A549 (cell line): ENCODE measurements around the gene ITGA2B. TPM values are rescaled to one million over a fixed set of nuclear protein-coding genes. Genes with fewer than 3 reads are reported as not detected.

Source experiments
- ATAC-seq, 2 experiments: fragments of 200-7000 bp in 1 of 2; fragments of >200 bp in 1 of 2; cut with Nextera tagmentation in 1 of 2; cut with Tn5 transposase in 1 of 2; 3 replicates each; pipeline versions ENCODE4 v1.8.0 to v1.9.1; 2018 to 2020; ENCODE audit warnings: mild to moderate bottlenecking in 1 of 2, moderate library complexity in 1 of 2
- CTCF ChIA-PET: fragments of 300-600 bp; sonication (Branson Sonifier 250); formaldehyde crosslinking; extraction: SDS; loops from one replicate; lab custom pipeline; 2021; ENCODE audit warnings: antibody characterized with exemption, inconsistent platforms; lab: Yijun Ruan, JAX
- POLR2A ChIA-PET: fragments of 350-600 bp; formaldehyde crosslinking; extraction: SDS; loops from one replicate; lab custom pipeline; 2021; ENCODE audit warnings: antibody characterized with exemption, inconsistent platforms; lab: Yijun Ruan, JAX
- DNase-seq, 2 experiments: peaks; one replicate each; pipeline versions ENCODE4 v3.0.0 to v3.0.0-alpha.2; 2011 to 2016; ENCODE audit warnings: low read depth in 1 of 2, low spot score in 1 of 2
- FAIRE-seq: peaks from 2 replicates; lab custom pipeline; 2011; peaks lifted over from hg19 to GRCh38; lab: Jason Lieb, UNC
- H3K27ac ChIP-seq, 2 experiments: fragments of >200 bp; sonication (Bioruptor Twin); formaldehyde crosslinking; 3 replicates each; pipeline ENCODE4 v1.5.1; 2016 to 2017
- H3K4me1 ChIP-seq: fragments of >200 bp; sonication (Bioruptor Twin); formaldehyde crosslinking; 3 replicates; pipeline ENCODE4 v1.6.1; 2016
- H3K4me2 ChIP-seq: fragments of >200 bp; sonication (Bioruptor Twin); formaldehyde crosslinking; 3 replicates; pipeline ENCODE4 v1.6.1; 2016
- H3K4me3 ChIP-seq: fragments of >200 bp; sonication (Bioruptor Twin); formaldehyde crosslinking; 3 replicates; pipeline ENCODE4 v1.5.1; 2016
- H3K9me3 ChIP-seq: fragments of >200 bp; sonication (Bioruptor Twin); formaldehyde crosslinking; 3 replicates; pipeline ENCODE4 v1.6.1; 2016
- CBX8 ChIP-seq: fragments of 200-600 bp; sonication (generic); IDR thresholded peaks from 2 replicates; pipeline ENCODE4 v1.6.1; 2016
- CEBPB ChIP-seq, 2 experiments: fragments of >200 bp in 1 of 2; sonication (Bioruptor Twin) in 1 of 2; formaldehyde crosslinking in 1 of 2; IDR thresholded peaks; 2 replicates each; pipeline ENCODE4 v1.6.1; 2012 to 2016
- CHD4 ChIP-seq: fragments of 200-600 bp; sonication (generic); IDR thresholded peaks from 2 replicates; pipeline ENCODE4 v1.6.1; 2016; ENCODE audit warnings: antibody characterized with exemption, mild to moderate bottlenecking, borderline replicate concordance
- E2F6 ChIP-seq: IDR thresholded peaks from 2 replicates; pipeline ENCODE4 v1.6.1; 2012; ENCODE audit warnings: low read depth, borderline replicate concordance
- EHMT2 ChIP-seq: fragments of 200-600 bp; sonication (generic); IDR thresholded peaks from 2 replicates; pipeline ENCODE4 v1.6.1; 2016; ENCODE audit warnings: antibody characterized with exemption, low read depth, mild to moderate bottlenecking, moderate library complexity
- ELK1 ChIP-seq: fragments of 150-350 bp; IDR thresholded peaks from 2 replicates; pipeline ENCODE4 v1.6.1; 2014; ENCODE audit warnings: low read depth, mild to moderate bottlenecking, low read length
- ESRRA ChIP-seq: fragments of 150-350 bp; IDR thresholded peaks from 2 replicates; pipeline ENCODE4 v1.6.1; 2014; ENCODE audit warnings: mild to moderate bottlenecking, low read length, borderline replicate concordance
- HDAC2 ChIP-seq: fragments of 200-600 bp; sonication (generic); IDR thresholded peaks from 2 replicates; pipeline ENCODE4 v1.6.1; 2016
- HMGXB4 ChIP-seq: fragments of 250-450 bp; sonication (Bioruptor Pico); IDR thresholded peaks from 2 replicates; pipeline ENCODE4 v1.5.0; 2021; ENCODE audit warnings: mild to moderate bottlenecking, moderate library complexity, borderline replicate concordance
- HOXA7 ChIP-seq: fragments of 250-450 bp; sonication (Bioruptor Pico); IDR thresholded peaks from 2 replicates; pipeline ENCODE4 v1.5.0; 2020; ENCODE audit warnings: mild to moderate bottlenecking, moderate library complexity
- JUN ChIP-seq, 2 experiments: fragments of >200 bp; sonication (Bioruptor Twin); formaldehyde crosslinking; IDR thresholded peaks; 2 replicates in 1 of 2; 3 replicates in 1 of 2; pipeline ENCODE4 v1.6.1; 2016 to 2017
- JUNB ChIP-seq: fragments of >200 bp; sonication (Bioruptor Twin); formaldehyde crosslinking; IDR thresholded peaks from 2 replicates; pipeline ENCODE4 v1.6.1; 2016
- MAFK ChIP-seq: fragments of 450-650 bp; IDR thresholded peaks from 2 replicates; pipeline ENCODE4 v1.6.1; 2014; ENCODE audit not compliant: partially characterized antibody
- PHF8 ChIP-seq: fragments of 200-600 bp; sonication (generic); IDR thresholded peaks from 2 replicates; pipeline ENCODE4 v1.6.1; 2016; ENCODE audit warnings: low read depth, mild to moderate bottlenecking, antibody characterized with exemption, moderate library complexity, borderline replicate concordance
- POLR2A ChIP-seq: IDR thresholded peaks from 2 replicates; pipeline ENCODE4 v1.6.1; 2012; ENCODE audit warnings: mild to moderate bottlenecking, low read length
- POLR2AphosphoS2 ChIP-seq: conservative IDR thresholded peaks from 2 replicates; pipeline ENCODE4 v1.6.1; 2012; ENCODE audit warnings: low read length, improper control_type of control experiment, inconsistent platforms
- RAD21 ChIP-seq, 2 experiments: fragments of >200 bp in 1 of 2; sonication (Bioruptor Twin) in 1 of 2; formaldehyde crosslinking in 1 of 2; IDR thresholded peaks in 1 of 2; conservative IDR thresholded peaks in 1 of 2; 2 replicates in 1 of 2; 3 replicates in 1 of 2; pipeline ENCODE4 v1.6.1; 2012 to 2018; ENCODE audit warnings: inconsistent platforms in 1 of 2
- RFX5 ChIP-seq: fragments of 450-650 bp; IDR thresholded peaks from 2 replicates; pipeline ENCODE4 v1.7.1; 2014; ENCODE audit warnings: antibody characterized with exemption, mild to moderate bottlenecking, moderate library complexity
- SMC3 ChIP-seq: fragments of >200 bp; sonication (Bioruptor Twin); formaldehyde crosslinking; IDR thresholded peaks from 3 replicates; pipeline ENCODE4 v1.6.1; 2018; ENCODE audit warnings: inconsistent platforms
- SREBF2 ChIP-seq: fragments of 450-650 bp; IDR thresholded peaks from 2 replicates; pipeline ENCODE4 v1.6.1; 2014; ENCODE audit warnings: mild to moderate bottlenecking, moderate library complexity
- TFCP2L1 ChIP-seq: fragments of 250-450 bp; sonication (Bioruptor Pico); IDR thresholded peaks from 2 replicates; pipeline ENCODE4 v1.5.0; 2021; ENCODE audit warnings: mild to moderate bottlenecking
- WGBS: methylation state at CpG from one replicate; pipeline ENCODE4 v1.1.6; 2017; ENCODE audit errors: missing lambda C conversion rate; 5-methylcytosine and 5-hydroxymethylcytosine counted together
- polyA plus RNA-seq, 4 experiments: library from polyadenylated mRNA; depleted of rRNA in 3 of 4; stranded (reverse); fragments of >200 nt; fragmentation: RNase III in 1 of 4; extraction: RNeasy Plus Mini Kit Qiagen cat#74134 plus additional on column Dnase treatment in 1 of 4; gene quantifications; 2 replicates in 3 of 4; 3 replicates in 1 of 4; pipeline ENCODE4 v1.2.3, GENCODE V29; 2011 to 2017
- TF ChIP-seq, protein P1 (sequence below): fragments of 450-650 bp; IDR thresholded peaks from 2 replicates; pipeline ENCODE4 v1.6.1; 2014; ENCODE audit warnings: antibody characterized with exemption

Gene ITGA2B
- polyA plus RNA-seq, 2 of the 4 experiments (the other 2 are of a cell fraction) = 1.3 to 4.1 TPM

DNA sequence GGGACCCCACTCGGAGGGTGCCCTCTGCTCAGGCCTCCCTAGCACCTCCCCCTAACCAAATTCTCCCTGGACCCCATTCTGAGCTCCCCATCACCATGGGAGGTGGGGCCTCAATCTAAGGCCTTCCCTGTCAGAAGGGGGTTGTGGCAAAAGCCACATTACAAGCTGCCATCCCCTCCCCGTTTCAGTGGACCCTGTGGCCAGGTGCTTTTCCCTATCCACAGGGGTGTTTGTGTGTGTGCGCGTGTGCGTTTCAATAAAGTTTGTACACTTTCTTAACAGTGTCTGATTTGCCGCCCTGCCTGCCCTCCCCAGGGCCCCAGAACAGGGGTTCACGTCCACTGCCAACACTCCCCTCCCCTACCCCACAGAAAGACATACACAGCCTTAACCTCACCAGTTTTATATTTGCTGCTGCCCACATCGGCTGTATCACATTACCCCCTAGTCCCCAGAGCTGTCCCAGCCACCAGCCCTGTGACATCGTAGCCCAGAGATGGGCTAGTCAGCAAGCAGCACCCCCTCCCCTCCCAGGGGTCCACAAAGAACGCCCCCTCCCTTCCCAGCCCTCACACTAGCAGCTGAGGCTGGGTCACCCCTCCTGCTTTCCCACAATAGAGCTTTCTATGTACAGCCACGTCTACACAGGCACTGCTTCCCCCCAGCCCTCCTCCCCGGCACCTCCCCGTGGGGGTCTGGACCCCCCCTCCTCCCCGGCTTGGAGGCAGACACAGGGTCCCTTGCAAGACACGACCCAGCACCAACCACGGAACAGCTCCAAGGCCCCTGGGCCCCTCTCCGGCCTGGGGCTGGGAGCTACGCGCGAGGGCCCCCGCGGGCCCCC, 36.4 kb downstream of the ITGA2B start:
- H3K4me2 ChIP-seq = peak overlapping the region; percentile 90
- ATAC-seq (no peak), DNase-seq (no peak), FAIRE-seq (no peak)
- H3K9me3 ChIP-seq = no peaks in the 10 kb centered on the region
- CTCF ChIA-PET = interaction anchor here (0.6 to 17.9 kb wide), 16 partner anchors 9 to 482 kb away, joined by 3 to 327 read pairs (median 3); partner anchors contain the start of gene FAM171A2
- H3K4me1 ChIP-seq = no peaks in the 10 kb centered on the region
- TF ChIP-seq SREBF2 = no peak
- TF ChIP-seq POLR2A = no peak
- TF ChIP-seq EHMT2 = no peak
- TF ChIP-seq ESRRA = no peak
- TF ChIP-seq CBX8 = no peak
- TF ChIP-seq TFCP2L1 = no peak
- no peak for TF ChIP-seq RFX5
- no peak for TF ChIP-seq HDAC2
- TF ChIP-seq PHF8 = no peak
- no peak for TF ChIP-seq HOXA7
- no peak for TF ChIP-seq POLR2AphosphoS2
- TF ChIP-seq ELK1 = no peak
- no peak for TF ChIP-seq E2F6
- H3K27ac ChIP-seq = peak overlapping the region in 1 of 2 experiments; percentile 75; a peak in 3 of 6 replicates
- peak overlapping the region; percentile 42 for H3K4me3 ChIP-seq
- WGBS = 79% methylated on average over 16 of the region's 22 CpGs
- POLR2A ChIA-PET = interaction anchor here (2.3 kb wide), 1 partner anchor 8 kb away, joined by 7 read pairs; the partner anchor contains the start of gene GRN

- ChIA-PET POLR2A (interaction anchor here (0.5 to 0.6 kb wide), 2 partner anchors 25 to 153 kb away, joined by 3 to 7 read pairs; no protein-coding TSS in a partner anchor), CTCF (interaction anchor here (0.6 to 17.9 kb wide), 22 partner anchors 10 to 483 kb away, joined by 3 to 327 read pairs (median 4); partner anchors contain the start of gene FAM171A2)
- DNase-seq = no peak
- no peak for TF ChIP-seq POLR2A
- no peak for TF ChIP-seq CBX8
- no peak for TF ChIP-seq SMC3
- no peak for TF ChIP-seq JUN (IDR thresholded peaks at IDR 0.05)
- no peak for TF ChIP-seq CEBPB (IDR thresholded peaks at IDR 0.05)
- TF ChIP-seq ELK1 = no peak
- no peak for TF ChIP-seq HDAC2
- no peak for TF ChIP-seq MAFK
- TF ChIP-seq HMGXB4 (CRISPR knock-in tag) = no peak
- no peak for TF ChIP-seq CHD4
- TF ChIP-seq RAD21 (conservative IDR thresholded peaks at IDR 0.05 in 1 of 2, IDR thresholded peaks at IDR 0.05 in 1 of 2) = no peak
- TF ChIP-seq JUNB = no peak
- TF ChIP-seq, protein P1, sequence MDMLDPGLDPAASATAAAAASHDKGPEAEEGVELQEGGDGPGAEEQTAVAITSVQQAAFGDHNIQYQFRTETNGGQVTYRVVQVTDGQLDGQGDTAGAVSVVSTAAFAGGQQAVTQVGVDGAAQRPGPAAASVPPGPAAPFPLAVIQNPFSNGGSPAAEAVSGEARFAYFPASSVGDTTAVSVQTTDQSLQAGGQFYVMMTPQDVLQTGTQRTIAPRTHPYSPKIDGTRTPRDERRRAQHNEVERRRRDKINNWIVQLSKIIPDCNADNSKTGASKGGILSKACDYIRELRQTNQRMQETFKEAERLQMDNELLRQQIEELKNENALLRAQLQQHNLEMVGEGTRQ = no peak
- 86% methylated on average over 36 of the region's 36 CpGs for WGBS
- no peak for ATAC-seq
- FAIRE-seq = no peak
- no peak overlapping the region for H3K4me2 ChIP-seq
- H3K27ac ChIP-seq = no peak overlapping the region
- no peaks in the 10 kb centered on the region for H3K9me3 ChIP-seq
- no peaks in the 10 kb centered on the region for H3K4me1 ChIP-seq
- H3K4me3 ChIP-seq = no peak overlapping the region
These were observed 37.3 kb downstream of the ITGA2B start for GRCh38 chr17:44351961-44352827.
